Measurements from ENCODE around the gene PLOD2.

PLOD2 gene

GRCh38 chr3:146166415-146166821, 5.4 kb upstream of the PLOD2 start:
- DNase-seq (ENCODE audit: low read depth): no peak

GRCh38 chr3:146165877-146166276, 4.9 kb upstream of the PLOD2 start:
- no peak for DNase-seq (ENCODE audit: low read depth)

- no peak for DNase-seq (ENCODE audit: low read depth)
Measured at GRCh38 chr3:146164971-146165769, 4.2 kb upstream of the PLOD2 start.

DNA sequence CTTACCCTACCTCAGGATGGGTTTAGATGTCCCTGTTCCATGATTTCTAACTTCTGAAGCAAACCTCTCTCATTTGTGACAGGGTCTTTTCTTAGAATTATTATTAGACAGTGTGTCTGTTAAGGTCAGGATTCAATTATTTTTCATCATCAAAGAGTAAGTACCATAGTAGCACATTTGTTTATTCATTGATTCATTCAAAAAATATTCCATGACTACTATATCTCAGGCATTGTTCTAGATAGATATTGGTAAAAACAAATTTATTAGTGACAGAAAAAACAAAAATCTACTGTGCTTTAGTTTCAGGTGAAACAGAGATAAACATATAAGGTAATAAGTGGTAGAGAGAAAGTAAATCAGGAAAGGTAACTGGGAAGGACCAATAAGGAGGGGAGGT, 3.5 kb upstream of the PLOD2 start:
- no peak for DNase-seq (ENCODE audit: low read depth)

- DNase-seq (ENCODE audit: low read depth): no peak
Measured at GRCh38 chr3:146164071-146164470, 3.1 kb upstream of the PLOD2 start.

DNA sequence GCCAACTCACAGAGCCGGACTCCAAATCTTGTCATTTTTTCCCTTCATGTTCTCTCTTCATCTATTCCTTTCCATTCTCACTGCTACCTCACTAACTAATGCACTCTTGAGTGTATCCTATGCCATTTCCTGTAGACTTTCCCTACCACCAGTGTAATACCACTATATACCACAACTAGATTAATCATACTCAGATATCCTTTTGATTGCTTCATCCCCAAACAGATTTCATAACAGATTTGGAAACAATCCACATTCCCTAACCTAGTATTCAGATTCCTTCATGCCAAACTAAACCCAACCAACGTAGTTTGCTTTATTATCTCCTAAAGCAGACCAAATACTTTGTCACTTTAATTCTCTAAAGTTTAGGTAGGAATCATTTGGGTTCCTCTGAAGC, 2.6 kb upstream of the PLOD2 start:
- no peak for DNase-seq (ENCODE audit: low read depth)

DNA sequence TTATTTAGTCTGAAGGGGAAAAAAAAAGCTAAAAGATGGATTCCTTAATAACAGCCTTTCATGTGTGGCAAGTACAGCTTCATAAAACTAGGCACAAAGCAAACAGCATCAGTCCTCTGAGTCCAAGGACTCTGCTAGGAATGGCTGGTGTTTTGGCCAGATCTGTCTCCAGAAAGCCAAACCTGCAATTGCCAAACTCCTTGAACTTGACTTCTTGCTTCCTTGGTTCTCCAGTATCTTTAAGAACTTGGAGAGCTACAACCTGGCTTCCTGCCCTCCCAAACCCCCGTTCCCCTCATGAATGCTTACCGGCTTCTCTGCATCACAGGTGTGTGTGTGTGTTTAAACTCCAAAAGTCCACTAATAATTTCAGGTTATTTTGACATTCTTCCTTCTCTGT, 1.6 kb upstream of the PLOD2 start:
- DNase-seq (ENCODE audit: low read depth): no peak

- DNase-seq (ENCODE audit: low read depth): no peak
Measured at GRCh38 chr3:146161663-146162002, 649 bp upstream of the PLOD2 start.

DNA sequence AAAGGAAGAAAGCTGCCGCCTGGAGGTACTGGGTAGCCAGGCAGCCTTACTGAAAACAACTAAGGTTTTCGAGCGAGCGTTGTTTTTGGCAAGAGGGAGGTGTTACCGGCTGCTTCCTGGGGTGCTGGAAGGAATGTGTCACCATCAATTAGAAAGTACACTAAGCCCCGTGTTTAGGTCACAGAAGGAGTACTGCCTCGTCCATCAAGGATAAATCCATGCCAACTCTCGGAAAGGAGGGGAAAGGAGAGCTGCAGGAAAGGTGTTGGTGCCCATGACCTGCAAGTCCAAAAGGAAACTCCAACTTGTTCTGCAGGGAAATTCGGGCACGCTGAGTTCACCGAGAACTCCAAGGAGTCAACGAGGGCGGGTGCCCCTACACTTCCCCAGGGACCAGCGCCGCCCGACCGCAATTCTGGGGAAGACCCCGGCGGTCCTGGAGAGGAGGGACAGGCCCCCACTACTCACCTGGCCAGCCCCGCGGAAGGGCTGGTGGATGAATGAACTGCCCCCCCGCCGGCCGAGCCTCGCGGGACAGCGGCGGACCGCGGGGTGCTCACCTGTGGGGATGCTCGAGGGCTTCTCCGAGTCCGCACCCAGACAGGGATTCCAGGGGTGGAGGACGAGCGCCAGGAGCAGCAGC, 542 bp downstream of the PLOD2 start:
- no peak for DNase-seq (ENCODE audit: low read depth)

GRCh38 chr3:146159616-146160320, 1.2 kb downstream of the PLOD2 start:
- DNase-seq (ENCODE audit: low read depth): no peak

DNA sequence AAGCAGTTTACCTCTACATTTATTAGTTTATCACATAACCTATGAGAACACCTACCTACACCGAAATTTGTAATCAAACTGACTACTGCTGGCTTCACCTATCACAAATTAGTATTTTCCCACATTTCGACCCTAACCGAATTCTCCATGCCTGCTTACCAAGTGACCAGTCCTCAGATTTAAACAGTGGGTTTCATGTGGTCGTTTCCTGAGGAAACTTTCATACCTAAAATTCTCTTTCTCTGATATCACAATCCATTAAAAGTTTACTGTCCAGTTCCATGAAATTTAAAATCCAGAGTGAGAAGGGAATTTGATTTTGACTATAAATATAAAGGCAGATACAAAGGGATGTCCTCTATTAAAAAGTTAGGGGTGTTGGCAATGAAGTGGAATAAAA, 1.9 kb downstream of the PLOD2 start:
- no peak for DNase-seq (ENCODE audit: low read depth)

GRCh38 chr3:146157325-146158060, 3.5 kb downstream of the PLOD2 start:
- no peak for DNase-seq (ENCODE audit: low read depth)

- DNase-seq (ENCODE audit: low read depth): no peak
Measured at GRCh38 chr3:146156666-146157314, 4.2 kb downstream of the PLOD2 start.

DNA sequence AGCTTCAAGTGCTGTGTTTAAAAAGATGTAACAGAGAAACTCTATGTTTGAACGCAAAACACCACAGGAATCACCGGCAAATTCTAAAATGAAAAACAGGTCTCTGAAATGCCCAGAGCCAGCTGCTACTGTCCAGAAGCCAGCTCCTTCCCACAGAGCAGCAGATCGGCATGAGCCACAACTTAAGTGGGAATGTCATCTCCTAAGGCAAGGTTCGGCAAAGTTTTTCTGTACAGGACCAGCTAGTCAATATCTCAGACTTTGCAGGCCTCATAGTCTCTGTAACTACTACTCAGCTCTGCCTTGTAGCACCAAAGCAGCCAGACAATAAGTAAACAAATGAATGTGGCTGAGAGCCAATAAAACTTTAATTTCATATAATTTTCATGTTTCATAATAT, 4.9 kb downstream of the PLOD2 start:
- no peak for DNase-seq (ENCODE audit: low read depth)

- DNase-seq (ENCODE audit: low read depth): no peak
Measured at GRCh38 chr3:146154995-146155394, 6.0 kb downstream of the PLOD2 start.

- no peak for DNase-seq (ENCODE audit: low read depth)
Measured at GRCh38 chr3:146154316-146154715, 6.7 kb downstream of the PLOD2 start.

DNA sequence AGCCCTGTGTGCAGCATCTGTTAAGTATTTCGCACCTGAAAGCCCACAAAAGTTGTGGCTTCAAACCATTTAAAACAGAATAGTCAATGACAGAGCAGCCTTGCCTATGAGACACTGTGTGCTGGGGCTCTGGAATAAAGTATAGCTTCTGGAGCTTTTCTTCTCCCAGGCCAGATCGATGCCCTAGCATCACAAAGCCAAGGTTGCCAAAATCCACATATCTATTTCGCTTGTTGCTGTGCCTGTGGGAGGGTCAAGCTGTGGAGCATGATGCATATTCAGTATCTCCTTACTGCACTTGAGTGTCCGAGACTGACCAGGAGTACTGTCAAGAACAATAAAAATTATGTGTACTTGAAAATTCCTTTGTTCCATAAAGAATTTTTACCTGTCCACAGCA, 7.6 kb downstream of the PLOD2 start:
- DNase-seq (ENCODE audit: low read depth): no peak

GRCh38 chr3:146152834-146153233, 8.2 kb downstream of the PLOD2 start:
- DNase-seq (ENCODE audit: low read depth): no peak

DNA sequence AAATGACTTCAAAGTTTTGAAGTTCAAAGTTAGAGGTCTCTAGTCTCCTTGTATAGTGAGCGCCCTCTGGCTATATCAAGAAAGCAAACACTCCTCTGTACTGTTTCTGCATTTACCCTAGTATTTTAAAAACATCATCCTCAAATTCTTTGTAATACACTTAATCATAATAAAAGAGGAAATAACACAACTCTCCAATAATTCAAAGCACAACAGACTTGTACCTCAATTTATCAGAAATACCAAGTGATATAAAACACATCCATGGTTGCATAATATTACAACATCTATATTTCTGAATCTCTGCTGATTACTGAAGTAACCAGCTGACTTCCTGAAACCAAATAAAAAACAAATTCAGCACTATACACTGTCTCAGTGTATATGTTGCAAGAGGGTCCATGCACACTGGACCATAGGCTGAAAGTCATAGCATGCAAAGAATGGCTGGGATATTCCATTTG, 12.5 kb downstream of the PLOD2 start:
- DNase-seq (ENCODE audit: low read depth): no peak

DNA sequence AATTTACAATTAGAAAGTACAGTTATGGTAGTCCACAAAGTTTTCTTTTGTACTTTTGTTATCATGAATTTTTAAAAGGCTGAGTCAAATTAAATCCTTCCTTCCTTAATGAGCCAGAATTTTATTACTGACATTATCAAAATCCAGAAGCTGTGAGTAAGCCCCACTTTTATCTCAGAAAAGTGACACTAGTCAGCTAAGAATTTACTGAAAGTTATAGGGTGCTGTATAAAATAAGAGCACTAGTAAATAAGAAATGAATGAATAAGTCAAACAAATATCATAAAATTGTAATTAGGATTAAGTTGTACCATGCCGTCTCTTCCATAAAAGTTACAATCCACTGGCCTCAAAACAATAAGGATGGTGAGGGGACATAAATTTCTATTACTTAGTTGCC, 15.3 kb downstream of the PLOD2 start:
- DNase-seq (ENCODE audit: low read depth): no peak

- no peak for DNase-seq (ENCODE audit: low read depth)
Measured at GRCh38 chr3:146142757-146143156, 18.2 kb downstream of the PLOD2 start.

GRCh38 chr3:146139586-146140110, 21.3 kb downstream of the PLOD2 start:
- DNase-seq (ENCODE audit: low read depth): no peak

Data from activated T-cell treated with anti-CD3 and anti-CD28 coated beads for 48 hours (primary cell).